Superior temporal gyrus (tissue), 1 donor: ENCODE data around the gene PTPRM.
"Not testable (repeated sequence)": the region's sequence is repeated elsewhere in the genome, so short reads cannot be mapped to it uniquely, and the experiment has no call there.

Experiments used
- DNase-seq: peaks from one replicate; pipeline ENCODE4 v3.0.0-alpha.2; 2016; ENCODE audit errors: extremely low spot score

The PTPRM gene

GRCh38 chr18:8049147-8049546, 482.0 kb downstream of the PTPRM start:
- no peak for DNase-seq

- no peak for DNase-seq
Measured at GRCh38 chr18:8050616-8051329, 483.7 kb downstream of the PTPRM start.

DNA sequence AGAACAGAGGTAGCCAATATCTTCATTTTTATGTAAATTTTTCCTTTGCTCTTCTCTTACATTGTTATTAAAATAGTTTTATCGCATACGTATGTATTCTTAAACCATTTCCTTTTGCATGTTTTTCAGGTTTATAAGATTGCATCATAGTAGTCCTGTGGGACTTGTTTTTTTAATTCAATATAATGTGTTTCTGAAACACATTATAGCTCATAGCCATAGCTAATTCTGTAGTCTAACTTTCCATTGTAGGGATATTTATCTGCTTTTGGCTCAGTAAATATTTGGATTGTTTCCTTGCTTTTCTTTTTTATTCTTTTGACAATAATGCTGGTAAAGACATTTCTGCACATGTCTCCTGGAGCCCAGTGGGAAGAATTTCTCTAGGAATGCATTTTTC, 484.3 kb downstream of the PTPRM start:
- no peak for DNase-seq

GRCh38 chr18:8052237-8052701, 485.2 kb downstream of the PTPRM start:
- DNase-seq = no peak

DNA sequence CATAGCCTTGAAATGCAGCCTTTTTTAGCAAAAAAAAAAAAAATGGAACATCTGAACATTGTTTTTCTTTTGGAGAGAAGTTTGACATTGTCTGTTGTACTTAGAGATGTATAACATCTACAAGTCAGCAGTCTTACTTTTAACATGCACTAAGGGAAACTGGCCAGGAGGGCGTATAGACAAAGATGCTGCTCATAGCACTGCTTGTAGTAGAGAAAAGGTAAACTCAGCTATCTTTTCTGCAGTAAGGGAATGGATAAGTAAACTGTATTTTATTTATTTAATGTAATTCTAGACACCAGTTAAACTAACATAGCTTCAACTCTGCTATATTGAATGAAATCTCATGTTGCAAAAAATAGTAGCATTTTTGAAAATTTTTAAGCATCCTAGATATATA, 489.6 kb downstream of the PTPRM start:
- DNase-seq = no peak

DNA sequence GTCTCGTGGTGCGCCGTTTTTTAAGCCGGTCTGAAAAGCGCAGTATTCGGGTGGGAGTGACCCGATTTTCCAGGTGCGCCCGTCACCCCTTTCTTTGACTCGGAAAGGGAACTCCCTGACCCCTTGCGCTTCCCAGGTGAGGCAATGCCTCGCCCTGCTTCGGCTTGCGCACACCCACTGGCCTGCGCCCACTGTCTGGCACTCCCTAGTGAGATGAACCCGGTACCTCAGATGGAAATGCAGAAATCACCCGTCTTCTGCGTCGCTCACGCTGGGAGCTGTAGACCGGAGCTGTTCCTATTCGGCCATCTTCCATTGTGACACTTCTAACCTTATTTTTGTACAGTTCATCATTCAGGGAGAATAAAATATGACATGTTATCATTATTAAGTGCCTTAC, 496.0 kb downstream of the PTPRM start:
- not testable (repeated sequence) for DNase-seq

GRCh38 chr18:8063733-8064132, 496.6 kb downstream of the PTPRM start:
- no peak for DNase-seq

GRCh38 chr18:8065284-8065683, 498.2 kb downstream of the PTPRM start:
- no peak for DNase-seq

DNA sequence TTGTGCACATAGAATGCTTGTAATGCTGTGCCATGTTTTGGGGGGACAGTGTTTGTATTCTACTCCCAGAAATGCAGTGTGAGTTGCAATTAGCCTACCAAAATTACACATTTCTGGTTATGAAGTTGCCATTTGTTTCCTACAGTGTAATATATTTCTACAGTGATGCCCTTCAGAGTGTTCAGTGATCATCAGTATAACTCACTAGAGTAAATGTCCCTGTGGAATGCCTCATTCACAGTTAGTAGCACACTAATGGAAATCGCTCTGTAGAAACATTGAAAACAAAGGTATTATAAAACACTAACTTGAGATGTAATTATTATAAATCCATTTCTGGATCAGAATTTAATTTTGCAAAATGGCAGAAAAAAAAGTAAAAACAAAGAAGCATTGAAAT, 498.7 kb downstream of the PTPRM start:
- DNase-seq = no peak

- no peak for DNase-seq
Measured at GRCh38 chr18:8069708-8070107, 502.6 kb downstream of the PTPRM start.

GRCh38 chr18:8073167-8073566, 506.1 kb downstream of the PTPRM start:
- DNase-seq = no peak

DNA sequence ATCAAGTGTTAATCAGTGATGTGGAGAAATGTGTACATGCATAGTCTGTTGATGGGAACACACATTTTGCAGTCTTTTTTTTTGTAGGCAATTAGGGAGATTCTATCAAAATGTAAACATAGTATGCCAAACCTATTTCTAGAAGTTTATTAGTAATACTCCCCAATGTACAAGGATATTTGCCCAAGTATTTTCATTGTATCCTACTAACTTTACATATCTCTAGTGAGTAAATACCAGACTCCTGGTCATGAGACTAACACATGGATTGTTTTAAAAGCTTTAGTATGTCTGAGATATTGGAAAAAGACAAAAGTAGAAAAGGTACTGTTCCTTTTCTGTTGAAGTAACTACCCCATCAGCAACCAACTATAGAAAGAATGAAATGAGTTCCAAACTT, 513.0 kb downstream of the PTPRM start:
- DNase-seq = no peak

GRCh38 chr18:8081267-8081666, 514.2 kb downstream of the PTPRM start:
- DNase-seq = no peak

- DNase-seq = no peak
Measured at GRCh38 chr18:8081872-8082553, 514.9 kb downstream of the PTPRM start.

- DNase-seq = peak; percentile 42
Measured at GRCh38 chr18:8084160-8084559, 517.0 kb downstream of the PTPRM start.

DNA sequence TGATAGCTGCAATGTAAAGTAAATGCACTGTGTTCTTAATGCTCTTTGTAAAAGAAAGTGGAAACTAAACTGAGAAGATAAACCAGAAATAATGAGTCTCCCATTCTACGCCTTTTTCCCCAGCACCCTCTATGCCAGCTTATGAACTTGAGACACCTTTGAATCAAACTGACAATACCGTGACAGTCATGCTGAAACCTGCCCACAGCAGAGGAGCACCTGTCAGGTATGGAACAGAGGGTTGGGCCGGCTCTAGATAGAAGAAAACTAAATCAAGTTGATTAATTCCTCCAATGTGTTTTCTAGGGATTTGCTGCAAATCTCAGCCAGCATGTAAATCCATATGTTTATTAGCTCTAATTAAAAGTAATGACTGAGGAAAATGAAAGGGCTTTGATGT, 521.5 kb downstream of the PTPRM start:
- DNase-seq = no peak

- no peak for DNase-seq
Measured at GRCh38 chr18:8091035-8091434, 523.9 kb downstream of the PTPRM start.

DNA sequence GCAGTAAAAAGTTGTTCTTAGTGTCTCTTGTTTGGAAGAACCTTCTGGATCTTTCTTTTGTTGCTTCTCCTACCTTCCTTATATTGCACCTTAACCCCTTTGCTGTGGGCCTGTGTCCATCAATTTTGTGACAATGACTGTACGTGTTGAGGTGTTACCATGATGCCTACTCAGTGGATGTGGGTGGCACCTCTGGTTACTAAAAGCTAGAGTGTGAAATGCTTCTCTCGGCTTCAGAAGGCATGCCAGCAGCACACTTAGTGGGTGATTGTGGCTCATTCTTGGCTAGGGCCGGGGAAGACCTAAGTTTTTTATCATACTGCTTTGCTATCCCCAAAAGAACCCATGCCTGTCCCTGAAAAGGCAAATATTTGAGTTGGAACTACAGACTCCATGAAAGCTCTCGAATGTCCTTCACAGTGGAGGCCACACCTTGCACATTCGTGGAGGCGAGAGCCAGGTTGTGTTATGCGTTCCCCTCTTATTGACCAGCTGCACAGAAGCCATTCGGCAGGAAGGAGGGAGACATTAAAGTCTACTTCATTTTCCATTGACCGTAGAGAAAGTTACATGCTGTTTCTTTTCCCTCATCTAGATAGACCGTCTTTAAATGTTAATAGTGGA, 528.9 kb downstream of the PTPRM start:
- DNase-seq = no peak

DNA sequence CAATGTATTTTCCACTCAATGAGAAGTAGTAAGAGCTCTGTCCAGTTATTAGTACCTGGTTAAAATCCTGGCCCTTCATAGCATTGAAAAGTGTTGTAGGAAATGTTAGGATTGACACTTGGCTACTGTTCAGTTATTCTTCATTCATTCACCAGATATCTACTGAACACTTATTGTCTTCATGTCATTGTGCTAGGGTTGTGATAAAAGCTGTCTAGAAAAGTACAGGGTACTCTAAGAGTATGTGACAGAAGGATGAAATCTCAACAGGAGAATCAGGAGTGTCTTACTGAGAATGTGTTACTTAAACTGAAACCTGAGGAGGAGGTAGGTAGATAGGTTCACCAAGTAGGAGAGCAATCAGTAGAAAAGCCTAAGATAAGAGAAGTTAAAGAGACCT, 530.3 kb downstream of the PTPRM start:
- DNase-seq = no peak

DNA sequence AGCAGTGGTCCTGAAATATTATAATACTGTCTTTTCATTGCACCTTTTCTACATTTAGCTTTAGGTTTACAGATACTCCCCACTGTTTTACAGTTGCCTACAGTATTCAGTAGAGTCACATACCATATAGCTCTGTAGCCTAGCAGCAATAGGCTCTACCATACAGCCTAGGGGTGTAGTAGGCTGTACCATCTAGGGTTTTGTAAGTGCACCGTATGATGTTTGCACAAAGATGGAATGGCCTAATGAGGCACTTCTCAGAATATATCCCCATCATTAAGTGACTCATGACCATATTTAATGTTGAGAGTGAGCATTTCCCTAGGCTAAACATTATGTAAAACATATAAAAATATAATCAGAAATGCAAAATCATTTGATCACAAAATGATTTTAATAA, 530.8 kb downstream of the PTPRM start:
- no peak for DNase-seq

DNA sequence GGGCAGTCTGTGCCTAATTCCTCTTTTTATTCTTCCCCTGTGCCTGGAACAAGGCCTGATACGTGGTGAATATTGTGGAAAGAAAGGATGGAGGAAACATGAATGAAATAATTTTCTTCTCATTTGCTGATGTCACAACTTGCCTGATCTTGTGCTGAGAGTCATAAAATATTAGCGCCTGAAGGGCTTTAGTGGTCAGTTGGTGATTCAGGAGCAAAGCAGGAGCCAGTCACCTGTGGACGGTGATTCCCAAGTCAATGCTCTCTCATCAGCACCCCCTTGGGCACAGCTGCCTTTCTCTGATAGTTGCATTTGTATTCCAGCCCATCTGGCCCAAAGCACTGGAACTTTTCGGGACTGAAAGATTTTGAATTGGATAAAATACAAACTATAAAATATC, 539.5 kb downstream of the PTPRM start:
- no peak for DNase-seq

DNA sequence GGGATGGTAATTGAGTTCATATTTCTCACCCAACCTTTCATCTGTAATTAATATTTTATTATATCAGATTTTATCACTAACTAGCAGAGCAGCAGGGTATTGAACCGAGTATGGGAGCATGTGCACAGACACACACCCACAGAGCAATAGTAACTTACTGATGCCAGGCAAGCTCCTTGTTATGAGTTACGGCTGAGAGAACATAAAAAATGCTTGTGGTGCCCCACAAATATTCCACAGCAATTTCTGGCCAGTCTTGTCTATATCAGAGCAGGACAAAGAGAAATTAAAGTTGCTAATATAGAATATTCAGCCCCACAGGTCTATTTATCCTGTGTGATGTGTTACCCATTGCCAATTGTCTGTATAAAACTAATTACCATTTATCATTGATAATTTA, 540.3 kb downstream of the PTPRM start:
- DNase-seq = no peak

DNA sequence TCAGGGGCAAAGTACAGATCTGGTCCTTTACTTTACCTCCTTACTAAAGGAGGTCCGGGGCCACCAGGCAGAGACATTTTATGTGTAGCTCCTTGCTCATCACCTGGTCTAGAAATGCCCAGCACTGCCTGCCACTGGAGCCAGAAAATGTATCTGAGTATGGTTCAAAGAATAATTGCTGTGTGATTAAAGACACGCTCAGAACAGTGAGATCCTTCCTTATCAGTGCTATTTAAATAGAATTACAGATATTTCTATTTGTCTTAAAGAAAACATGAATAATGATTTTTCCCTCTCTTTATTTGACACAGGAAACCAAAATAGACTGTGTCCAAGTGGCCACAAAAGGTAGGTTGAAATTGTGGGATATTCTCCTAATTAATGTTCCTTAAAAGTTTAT, 547.4 kb downstream of the PTPRM start:
- no peak for DNase-seq
